Measurements from ENCODE around the gene LAMA5.
A peak's percentile ranks its signal among the peaks of the same experiment; 100 is the strongest.

The LAMA5 gene

DNA sequence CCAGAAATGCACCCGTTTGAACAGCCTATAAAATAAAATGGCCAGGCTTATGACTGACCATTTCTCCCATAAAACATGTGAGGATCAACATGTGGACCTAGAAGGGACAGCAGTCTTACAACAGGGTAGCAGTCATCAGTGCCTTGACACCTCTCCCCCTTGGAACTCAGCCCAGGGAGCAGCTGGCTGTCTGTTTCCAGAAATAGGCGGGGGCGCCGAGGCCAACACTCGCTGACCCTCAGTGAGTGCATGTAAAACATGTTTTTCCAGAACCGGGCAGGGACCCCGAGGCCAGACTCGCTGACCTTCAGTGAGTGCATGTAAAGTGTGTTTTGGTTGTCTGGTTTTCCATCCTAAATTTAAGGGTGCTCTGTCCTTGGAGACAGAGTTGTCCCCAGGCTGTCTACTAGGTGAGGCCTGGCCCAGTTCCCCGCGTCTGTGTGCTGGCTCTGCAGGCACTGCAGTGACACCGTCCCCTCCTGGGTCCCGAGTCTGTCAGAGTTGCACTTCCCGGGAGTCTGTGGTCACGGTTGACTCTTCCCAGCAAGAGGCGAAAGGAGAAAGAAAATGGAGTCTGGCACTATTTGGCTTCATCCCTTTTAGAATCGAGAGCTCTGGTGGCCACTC is 84.1 kb downstream of the LAMA5 start:
- no peak for DNase-seq

DNA sequence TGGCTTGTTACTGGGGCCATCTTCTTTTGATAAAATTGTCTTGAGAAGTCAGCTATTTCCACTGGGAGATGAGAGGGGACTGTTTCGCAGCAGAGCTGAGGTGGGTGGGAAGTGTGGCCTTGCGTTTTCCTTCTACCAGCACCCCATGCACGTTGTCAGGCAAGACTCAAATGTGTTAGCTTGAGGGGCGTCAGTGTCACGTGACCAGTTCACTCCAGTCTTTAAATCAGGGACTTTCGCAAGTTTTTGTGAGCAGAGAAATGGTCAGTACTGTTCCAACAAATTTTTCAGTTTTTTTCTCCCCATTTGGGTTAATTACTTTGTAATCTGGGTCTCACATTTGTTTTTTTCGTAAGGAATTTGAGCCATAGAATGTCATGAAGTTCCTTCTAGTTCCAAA is 85.0 kb downstream of the LAMA5 start:
- DNase-seq, result no peak

DNA sequence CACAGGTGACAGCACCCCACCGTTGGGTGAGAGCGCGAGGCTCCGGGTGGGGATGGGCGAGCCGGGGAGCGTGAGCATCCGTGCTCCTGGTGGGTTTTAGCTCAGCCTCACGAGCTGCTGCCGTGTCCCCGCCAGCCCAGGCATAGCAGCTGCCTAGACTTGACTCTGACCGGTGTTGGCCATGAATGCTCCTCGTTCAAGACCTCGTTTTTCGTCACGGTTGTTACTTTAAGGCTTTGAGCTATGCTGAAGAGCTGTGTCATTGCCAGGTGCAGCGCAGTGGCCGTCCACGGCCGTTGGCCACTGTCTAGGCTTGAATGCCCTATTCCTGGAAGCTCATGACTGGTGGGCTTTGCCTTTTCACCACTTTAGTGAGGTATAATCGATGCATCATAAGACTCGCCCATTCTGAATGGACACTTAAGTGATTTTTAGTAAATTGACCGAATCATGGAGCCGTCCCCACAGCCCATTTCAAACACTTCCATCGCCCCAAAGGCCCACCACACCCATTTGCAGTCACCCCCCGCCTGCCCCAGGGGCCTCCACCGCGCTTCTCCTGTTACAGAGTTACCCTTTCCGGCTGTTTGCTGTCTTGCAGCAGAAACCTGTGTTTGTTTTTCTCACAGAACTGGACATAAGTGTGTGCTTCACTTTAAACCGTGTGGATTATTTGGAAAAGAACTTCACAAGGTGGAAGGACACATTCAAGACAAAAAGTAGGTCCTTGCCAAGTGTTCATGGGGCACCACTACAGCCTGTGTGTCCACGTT is 85.8 kb downstream of the LAMA5 start:
- no peak for DNase-seq

DNA sequence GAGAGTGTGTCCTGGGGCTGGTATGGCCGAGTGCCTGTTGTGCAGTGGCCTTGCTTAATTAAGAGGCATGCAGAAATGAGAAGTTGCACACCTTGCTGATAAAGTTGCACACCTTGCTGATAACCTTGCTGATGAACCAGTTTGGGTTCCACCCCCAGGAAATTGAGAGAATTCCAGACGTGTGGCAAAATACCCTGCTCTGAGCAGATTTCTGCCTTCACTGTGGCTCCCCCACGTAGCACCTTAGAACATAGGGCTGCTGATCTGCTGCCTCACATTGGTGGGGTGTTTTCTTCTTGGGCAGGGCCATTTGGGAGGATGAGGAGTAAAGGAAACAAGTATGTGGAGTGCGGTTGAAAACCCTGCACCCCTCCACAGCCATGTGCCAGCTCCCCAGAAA is 86.8 kb downstream of the LAMA5 start:
- DNase-seq, result no peak

DNA sequence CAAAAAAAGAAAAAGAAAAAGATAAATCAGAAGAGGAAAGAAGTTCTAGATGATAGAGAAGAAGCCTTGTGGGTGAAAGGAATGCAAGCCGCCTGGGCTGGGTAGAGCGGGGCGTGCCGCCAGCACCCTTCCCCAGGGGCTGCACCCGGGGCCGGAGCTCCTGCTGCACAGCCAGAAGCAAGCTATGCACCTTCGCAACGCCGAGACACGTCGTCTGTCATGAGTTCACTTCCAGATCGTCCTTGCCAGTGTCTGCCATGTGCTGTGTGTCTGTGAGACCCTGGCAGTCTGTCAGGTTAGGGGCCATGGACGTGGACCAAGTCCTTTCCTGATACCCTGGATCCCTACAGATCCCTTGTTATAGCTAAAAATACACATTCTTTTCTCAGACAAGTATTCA is 89.9 kb downstream of the LAMA5 start:
- no peak for DNase-seq

DNA sequence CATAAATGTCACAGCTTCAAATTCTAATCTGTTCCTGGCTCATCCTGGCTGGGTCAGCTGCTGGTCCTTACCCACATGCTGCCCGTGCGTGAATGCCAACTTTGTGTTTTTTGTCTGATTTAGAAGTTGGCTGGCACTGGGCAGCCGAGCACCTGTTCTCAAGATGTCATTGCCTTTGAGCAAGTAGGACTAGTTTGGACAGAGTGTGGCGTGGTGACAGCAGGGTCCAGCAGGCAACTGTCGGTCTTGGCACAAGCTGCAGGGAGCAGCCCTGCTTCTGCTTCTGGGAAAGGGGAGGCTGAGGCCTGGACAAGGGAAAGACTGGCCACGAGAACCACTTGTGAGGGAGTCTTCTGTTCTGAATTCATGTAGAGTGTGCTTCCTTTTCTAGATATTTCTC is 90.7 kb downstream of the LAMA5 start:
- no peak for DNase-seq

DNA sequence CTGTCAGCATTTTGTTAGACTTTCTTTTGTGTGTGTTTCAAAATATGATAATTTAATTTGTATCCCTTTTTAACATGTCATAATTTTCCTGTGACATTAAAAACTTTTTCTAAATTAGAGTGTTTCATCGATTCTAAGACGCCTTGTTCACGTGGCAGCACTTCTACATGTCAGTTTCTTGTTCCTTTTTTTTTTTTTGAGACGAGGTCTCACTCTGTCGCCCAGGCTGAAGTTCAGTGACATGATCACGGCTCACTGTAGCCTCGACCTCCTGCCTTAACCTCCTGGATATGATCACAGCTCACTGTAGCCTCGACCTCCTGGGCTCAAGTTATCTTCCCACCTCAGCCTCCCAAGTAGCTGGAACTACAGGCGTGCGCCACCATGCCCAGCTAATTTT is 91.9 kb downstream of the LAMA5 start:
- no peak for DNase-seq

DNA sequence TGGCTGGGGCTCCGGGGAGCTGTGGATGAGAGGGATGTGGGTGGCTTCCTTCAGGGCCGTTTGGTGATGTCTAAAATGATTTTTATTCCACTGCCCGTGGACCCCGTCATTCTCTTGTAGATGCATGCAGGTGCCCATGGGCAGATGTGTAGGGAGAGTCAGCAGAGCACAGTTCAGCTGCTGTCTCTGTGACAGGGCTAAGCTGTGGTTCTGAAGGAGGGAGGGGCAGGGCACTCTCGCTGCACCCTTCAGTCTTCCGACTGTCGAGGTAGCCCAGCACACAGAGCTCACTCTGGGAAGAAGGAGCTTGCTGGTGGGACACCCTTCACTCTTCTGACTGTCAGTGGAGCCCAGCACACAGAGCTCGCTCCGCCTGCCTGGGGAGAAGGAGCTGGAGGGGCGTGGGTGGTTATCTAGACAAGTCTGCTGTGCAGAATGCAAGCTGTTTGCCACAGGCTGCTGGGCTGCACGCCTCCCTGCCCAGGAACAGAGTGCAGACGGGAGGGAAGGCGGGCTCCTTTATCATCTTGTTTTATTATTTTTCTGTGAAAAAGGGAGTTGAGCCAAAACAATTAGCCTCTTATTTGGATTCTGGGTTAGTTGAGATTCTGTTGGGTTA is 92.7 kb downstream of the LAMA5 start:
- no peak for DNase-seq

DNA sequence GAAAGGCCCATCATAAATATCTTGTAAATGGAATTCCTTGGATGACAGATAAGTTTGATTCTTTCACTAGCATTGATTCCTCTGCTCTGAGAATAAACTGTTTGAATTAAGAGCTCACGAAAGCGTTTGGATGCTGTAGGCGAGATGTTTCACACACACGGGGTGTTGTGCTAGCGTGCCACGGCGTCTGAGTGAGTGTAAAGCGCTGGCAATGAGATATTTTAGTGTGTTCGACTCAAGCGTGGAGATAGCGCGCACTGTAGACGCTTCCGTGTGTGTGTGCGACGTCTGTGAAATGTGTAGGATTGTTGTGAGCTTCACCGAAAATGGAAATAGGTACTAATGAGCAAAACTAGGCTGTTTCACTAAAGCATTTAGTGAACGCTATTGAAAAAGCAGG is 93.7 kb downstream of the LAMA5 start:
- no peak for DNase-seq

DNA sequence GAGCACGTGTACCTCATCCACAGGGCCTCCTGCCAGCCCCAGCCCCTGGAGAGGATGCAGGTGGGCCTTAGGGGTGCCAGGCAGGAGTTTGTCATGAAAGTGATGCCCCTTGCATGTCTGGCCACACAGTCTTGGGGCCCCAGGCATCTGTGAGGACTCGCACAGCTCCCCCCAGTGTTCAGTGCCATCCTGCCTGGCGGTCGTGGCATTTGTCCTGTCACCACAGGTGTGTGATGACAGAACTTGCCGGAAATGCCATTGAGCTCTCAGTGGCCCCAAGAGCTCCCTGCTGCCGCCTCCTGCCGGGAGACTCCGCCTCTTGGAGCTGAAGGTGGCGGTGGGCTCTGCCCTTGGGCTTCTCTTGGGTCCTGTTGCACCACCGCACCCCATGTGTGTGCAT is 94.9 kb downstream of the LAMA5 start:
- no peak for DNase-seq

DNA sequence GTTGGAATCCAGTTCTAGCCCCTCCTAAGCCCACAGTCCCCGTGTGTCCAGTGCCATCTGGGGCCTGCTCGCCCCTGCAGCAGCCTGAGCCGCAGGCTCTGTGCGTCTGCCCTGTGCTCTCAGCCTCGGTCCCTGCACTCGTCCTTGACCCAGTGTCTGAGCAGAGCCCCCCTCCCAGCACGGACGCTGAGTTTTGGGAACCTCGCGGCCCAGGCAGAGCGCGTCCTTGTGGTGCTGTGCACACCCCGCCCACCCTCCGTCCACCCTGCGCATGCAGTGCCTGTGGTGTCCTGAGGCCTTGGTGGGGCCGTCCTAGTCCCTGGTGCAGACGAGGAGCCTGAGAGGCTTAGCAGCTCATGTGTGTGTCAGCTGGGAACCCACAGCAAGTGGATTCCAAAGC is 97.2 kb downstream of the LAMA5 start:
- DNase-seq, result no peak

DNA sequence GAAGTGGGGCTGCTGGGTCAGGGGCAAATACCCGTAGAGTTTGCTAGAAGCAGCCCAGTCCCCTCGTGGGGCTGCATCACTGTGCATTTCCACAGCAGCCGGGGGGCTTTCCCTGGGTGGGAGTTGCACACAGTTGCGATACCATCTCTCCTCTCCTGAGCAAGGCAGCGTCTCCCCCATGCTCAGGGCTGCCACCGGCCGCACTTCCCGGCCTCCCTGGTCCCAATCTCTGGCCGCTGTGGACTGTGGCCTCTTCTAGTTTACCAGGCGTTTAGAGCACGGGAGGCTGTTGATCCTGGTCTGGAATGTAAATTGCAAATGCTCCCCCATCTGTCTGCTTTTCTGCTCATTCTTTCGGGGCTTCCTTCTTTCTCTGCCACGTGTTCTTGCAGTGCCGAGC is 97.7 kb downstream of the LAMA5 start:
- DNase-seq, result no peak

DNA sequence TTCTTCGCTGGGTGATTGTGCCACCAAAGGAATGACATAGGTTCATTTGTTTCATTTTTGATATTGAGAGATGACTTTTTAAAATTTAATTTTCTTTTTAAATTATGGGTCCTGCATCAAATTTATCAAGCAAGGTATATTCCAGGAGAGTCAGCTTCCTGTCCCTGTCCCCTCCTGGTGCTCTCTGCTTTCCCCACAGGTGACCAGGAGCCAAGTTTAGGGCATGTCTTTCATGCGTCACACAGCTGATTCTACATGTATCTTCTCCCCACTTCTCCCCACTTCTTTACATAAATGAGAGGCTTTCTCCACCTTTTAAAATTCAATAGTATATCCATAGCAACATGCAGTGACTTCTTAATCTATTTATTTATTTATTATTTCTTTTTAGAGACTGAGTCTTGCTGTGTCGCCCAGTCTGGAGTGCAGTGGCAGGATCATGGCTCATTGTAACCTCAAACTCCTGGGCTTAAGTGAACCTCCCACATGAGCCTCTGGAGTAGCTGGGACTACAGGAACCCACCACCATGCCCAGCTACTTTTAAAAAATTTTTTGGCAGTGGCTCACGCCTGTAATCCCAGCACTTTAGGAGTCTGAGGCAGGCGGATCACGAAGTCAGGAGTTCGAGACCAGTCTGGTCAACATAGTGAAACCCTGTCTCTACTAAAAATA is 98.7 kb downstream of the LAMA5 start:
- no peak for DNase-seq

DNA sequence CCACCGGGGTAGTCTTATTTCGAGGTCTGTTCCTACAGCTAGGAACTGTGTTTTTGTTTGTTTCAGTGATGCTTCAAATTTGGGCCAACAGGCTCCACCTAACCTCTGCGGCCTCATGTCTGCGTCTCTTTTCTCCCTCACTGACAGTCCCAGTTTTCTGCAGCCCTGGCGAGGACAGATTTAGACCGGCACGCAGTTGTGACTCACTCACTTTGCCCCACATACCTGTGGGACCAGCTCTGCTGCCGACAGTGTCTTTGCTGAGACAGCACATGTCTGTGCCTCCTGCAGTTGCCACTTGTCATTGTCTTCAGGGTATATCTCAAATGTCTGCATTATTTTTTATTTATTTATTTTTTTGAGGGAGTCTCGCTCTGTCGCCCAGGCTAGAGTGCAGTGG is 99.6 kb downstream of the LAMA5 start:
- DNase-seq, result no peak

DNA sequence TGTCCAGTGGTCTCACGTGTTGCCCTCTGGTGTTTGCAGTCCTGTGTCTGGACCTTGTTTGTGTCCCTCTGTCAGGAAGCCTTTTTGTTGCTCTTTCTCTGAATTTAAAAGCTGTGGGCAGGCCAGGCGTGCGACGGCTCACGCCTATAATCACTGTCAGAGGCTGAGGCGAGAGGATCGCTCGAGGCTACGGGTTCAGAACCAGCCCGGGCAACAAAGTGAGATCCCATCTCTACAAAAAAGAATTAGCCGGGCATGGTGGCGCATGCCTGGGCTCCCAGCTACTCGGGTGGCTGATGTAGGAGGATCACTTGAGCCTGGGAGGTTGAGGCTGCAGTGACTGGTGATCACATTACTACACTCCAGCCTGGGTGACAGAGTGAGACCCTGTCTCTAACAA is 100.3 kb downstream of the LAMA5 start:
- no peak for DNase-seq

DNA sequence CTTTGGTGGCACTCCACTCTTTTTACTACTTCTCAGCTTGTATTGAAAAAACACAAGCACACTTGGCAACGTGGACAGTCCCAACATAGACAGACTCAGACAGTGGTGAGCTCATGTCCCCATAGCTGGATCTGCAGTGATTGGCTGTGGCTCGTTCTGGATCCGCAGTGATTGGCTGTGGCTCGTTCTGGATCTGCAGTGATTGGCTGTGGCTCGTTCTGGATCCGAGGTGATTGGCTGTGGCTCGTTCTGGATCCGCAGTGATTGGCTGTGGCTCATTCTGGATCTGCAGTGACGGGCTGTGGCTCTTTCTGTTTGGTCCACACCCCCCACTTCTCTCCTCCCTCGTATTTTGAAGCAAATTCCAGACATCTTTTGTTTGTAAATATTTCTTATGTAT is 100.8 kb downstream of the LAMA5 start:
- peak; percentile 14 for DNase-seq

DNA sequence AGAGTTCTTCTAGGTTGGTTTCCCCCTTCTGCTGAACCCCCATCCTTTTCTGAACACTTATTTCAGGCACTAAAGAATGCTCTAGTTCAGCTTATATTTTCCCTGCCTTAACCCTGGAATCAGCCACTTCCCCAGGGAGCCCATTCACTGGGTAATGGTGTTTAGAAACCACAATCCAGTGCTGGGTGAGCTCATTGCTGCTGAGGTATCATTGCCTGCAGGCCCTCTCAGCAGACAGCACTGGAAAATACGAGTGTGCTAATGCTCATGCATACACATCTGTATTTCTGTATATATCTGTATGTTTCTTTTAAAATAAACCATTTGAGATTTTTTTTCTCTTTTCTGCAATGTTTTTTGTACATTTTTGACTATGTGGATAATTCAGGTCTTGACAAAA is 101.7 kb downstream of the LAMA5 start:
- DNase-seq, result no peak

DNA sequence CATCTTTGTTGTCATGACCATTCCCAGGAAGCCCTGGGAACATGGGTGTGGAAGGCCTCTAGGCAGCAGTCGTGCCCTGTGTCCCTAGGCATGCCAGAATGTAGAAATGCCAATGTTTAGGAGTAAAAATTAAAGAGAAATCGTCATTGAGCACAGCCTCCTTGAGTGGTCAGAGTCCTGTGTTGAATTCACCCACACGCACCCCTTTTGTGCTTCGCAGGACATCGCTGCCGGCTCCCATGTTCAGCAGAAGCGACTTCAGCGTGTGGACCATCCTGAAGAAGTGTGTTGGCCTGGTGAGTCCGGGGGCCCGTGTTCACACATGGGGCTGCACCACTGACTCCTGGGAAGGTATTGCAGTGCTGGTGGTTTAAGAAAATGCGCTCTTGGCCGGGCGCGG is 103.7 kb downstream of the LAMA5 start:
- no peak for DNase-seq

DNA sequence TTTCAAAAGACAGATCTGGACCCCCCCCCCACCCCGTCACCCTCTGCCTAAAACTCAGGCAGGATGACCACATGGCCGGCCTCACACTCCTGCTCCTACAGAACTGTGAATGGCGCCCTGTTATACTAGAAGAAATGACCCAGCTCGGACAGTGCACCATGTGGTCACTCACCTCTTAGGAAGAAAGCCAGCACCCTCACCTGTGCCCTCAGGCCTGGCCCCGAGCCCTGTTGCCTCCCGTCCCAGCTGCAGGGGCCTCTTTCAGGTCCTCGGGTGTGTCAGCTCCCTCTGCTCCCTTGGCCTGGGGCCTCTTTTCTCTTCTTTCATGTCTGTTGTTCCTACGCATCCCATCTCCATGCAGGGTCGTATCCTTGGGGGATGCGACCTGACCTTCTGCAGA is 105.0 kb downstream of the LAMA5 start:
- no peak for DNase-seq

DNA sequence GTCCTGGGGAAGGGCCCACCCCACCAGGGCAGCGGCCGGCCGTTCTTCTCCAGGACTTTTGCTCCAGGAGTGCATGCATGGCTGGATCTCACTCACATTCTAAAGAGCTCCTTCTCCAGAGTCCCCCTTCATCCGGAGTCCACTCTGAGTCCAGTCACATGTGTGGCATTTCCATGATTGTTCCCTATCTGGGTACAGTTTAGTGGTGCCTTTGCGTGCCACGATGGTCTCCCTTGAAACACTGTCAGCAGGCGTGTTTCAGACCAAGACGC is 107.9 kb downstream of the LAMA5 start:
- no peak for DNase-seq

Measured in CD4-positive, alpha-beta T cell treated with Interleukin-21 for 1 hour (primary cell).